GM23338 (cell line): ENCODE measurements around the gene NEK7. TPM values are rescaled to one million over a fixed set of nuclear protein-coding genes. Genes with fewer than 3 reads are reported as not detected.

Experiments used
- ATAC-seq: fragments of 200-7000 bp; cut with Tn5 transposase; 3 replicates; pipeline ENCODE4 v1.9.1; 2020
- DNase-seq: peaks from one replicate; pipeline ENCODE4 v3.0.0-alpha.2; 2015; ENCODE audit warnings: low spot score
- H2AFZ ChIP-seq: fragments of 200-600 bp; sonication (generic); 2 replicates; pipeline ENCODE4 v1.8.0; 2016; ENCODE audit warnings: antibody characterized with exemption, mild to moderate bottlenecking, moderate library complexity
- H3F3A ChIP-seq: fragments of 200-600 bp; sonication (generic); replicated peaks from 2 replicates; pipeline ENCODE4 v1.8.0; 2017; ENCODE audit warnings: antibody characterized with exemption, mixed run types, low read depth
- H3K27ac ChIP-seq: fragments of 200-600 bp; sonication (generic); 2 replicates; pipeline ENCODE4 v1.6.1; 2016; ENCODE audit warnings: low read depth
- H3K27me3 ChIP-seq: fragments of 200-600 bp; sonication (generic); 2 replicates; pipeline ENCODE4 v1.8.0; 2016; ENCODE audit warnings: mild to moderate bottlenecking, mixed run types, moderate library complexity; ENCODE audit not compliant: insufficient read depth
- H3K36me3 ChIP-seq: fragments of 200-600 bp; sonication (generic); 2 replicates; pipeline ENCODE4 v1.8.0; 2016; ENCODE audit warnings: mild to moderate bottlenecking; ENCODE audit not compliant: insufficient read depth
- H3K4me1 ChIP-seq: fragments of 200-600 bp; sonication (generic); 2 replicates; pipeline ENCODE4 v1.8.0; 2016; ENCODE audit warnings: mild to moderate bottlenecking, moderate library complexity; ENCODE audit not compliant: insufficient read depth
- H3K4me2 ChIP-seq: fragments of 200-600 bp; sonication (generic); 2 replicates; pipeline ENCODE4 v1.7.1; 2017; ENCODE audit warnings: mixed run types
- H3K4me3 ChIP-seq: fragments of 200-600 bp; sonication (generic); 2 replicates; pipeline ENCODE4 v1.6.1; 2016; ENCODE audit warnings: mixed run types
- H3K79me2 ChIP-seq: fragments of 200-600 bp; sonication (generic); replicated peaks from 2 replicates; pipeline ENCODE4 v1.8.0; 2017; ENCODE audit warnings: mild to moderate bottlenecking; ENCODE audit not compliant: insufficient read depth
- H3K9me2 ChIP-seq: fragments of 200-600 bp; sonication (generic); 2 replicates; pipeline ENCODE4 v1.8.0; 2017; ENCODE audit not compliant: insufficient read depth
- H4K20me1 ChIP-seq: fragments of 200-600 bp; sonication (generic); replicated peaks from 2 replicates; pipeline ENCODE4 v1.8.0; 2017; ENCODE audit warnings: mild to moderate bottlenecking; ENCODE audit not compliant: insufficient read depth
- H3K27ac Mint-ChIP-seq: 2 replicates; pipeline ENCODE4 v1.8.0; 2020; ENCODE audit warnings: inconsistent platforms, mild to moderate bottlenecking, moderate library complexity, mixed read lengths
- H3K27me3 Mint-ChIP-seq: 3 replicates; pipeline ENCODE4 v1.8.0; 2022; ENCODE audit warnings: low read depth, mild to moderate bottlenecking, moderate library complexity, mixed read lengths, inconsistent platforms; ENCODE audit not compliant: insufficient read depth, poor library complexity
- H3K36me3 Mint-ChIP-seq: 3 replicates; pipeline ENCODE4 v1.8.0; 2021; ENCODE audit warnings: low read depth, mild to moderate bottlenecking, inconsistent platforms, moderate library complexity, mixed read lengths
- H3K4me1 Mint-ChIP-seq: 3 replicates; pipeline ENCODE4 v1.8.0; 2020; ENCODE audit warnings: mild to moderate bottlenecking, inconsistent platforms, mixed read lengths
- H3K4me3 Mint-ChIP-seq: 3 replicates; pipeline ENCODE4 v1.8.0; 2021; ENCODE audit warnings: moderate library complexity, mild to moderate bottlenecking, inconsistent platforms, mixed read lengths
- H3K9me3 Mint-ChIP-seq: 3 replicates; pipeline ENCODE4 v1.8.0; 2020; ENCODE audit warnings: moderate library complexity, mild to moderate bottlenecking, inconsistent platforms, mixed read lengths
- EZH2 ChIP-seq: fragments of 200-600 bp; sonication (generic); IDR thresholded peaks from one replicate; pipeline ENCODE4 v1.8.0; 2017; ENCODE audit warnings: antibody characterized with exemption, mild to moderate bottlenecking, low read depth; ENCODE audit not compliant: unreplicated experiment
- polyA plus RNA-seq: library from polyadenylated mRNA; unstranded; fragments of >200 nt; fragmentation: Nextera tagmentation; extraction: Ambion mirVana; gene quantifications from 2 replicates; pipeline ENCODE4 v1.2.1, GENCODE V29; 2016
- total RNA-seq: library from RNA; depleted of rRNA; stranded (reverse); fragments of >200 nt; shearing (Covaris generic); gene quantifications from 2 replicates; pipeline ENCODE4 v1.2.3, GENCODE V29; 2014
- TF ChIP-seq, protein P1 (sequence below): IDR thresholded peaks from 2 replicates; pipeline ENCODE4 v1.6.1; 2016; ENCODE audit warnings: antibody characterized with exemption
- TF ChIP-seq, protein P2 (sequence below), 2 experiments: fragments of 200-600 bp in 1 of 2; sonication (generic) in 1 of 2; conservative IDR thresholded peaks; 2 replicates each; pipeline versions ENCODE4 v1.5.1 to v1.6.1; 2016 to 2017; ENCODE audit warnings: antibody characterized with exemption in 2 of 2, low read depth in 2 of 2, mild to moderate bottlenecking in 2 of 2, moderate library complexity in 1 of 2
- TF ChIP-seq, protein P3 (sequence below): fragments of 250-450 bp; sonication (Bioruptor Pico); IDR thresholded peaks from 2 replicates; pipeline ENCODE4 v1.5.0; 2020; ENCODE audit warnings: mild to moderate bottlenecking, moderate library complexity

NEK7 gene
- total and polyA plus RNA-seq, 2 experiments from 2014 or later, result 4.8 to 15.3 TPM

DNA sequence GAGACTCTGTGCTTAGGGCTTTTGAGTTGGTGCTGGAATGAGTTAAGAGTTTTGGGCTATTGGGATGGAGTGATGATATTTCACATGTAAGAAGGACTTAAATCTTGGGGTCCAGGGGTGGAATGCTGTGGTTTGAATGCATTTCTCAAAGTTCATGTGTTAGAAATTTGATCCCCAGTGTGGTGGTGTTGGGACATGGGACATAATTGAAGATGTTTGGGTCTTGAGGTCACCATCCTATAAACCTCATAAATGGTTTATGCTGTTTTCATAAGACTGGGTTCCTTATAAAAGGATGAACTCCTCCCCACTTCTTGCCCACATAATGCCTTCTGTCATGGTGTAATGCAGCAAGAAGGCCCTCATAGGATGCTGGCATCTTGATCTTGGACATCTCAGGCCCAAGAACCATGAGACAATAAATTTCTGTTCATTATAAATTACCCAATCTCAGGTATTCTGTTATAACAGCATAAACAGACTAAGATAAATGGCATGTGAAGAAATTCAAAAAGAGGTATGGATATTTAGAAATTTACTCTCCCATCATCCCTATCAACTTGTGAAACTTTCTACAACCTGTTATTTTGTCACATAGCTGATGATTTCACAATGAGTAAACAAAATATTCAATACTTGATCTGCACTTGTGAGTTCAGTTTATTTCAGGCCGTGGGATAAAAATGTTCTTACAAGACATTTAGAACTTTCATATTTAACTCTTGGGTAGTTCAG lies 48.0 kb upstream of the NEK7 start:
- H3K27ac Mint-ChIP-seq, result no peak overlapping the region
- Histone ChIP-seq H3K36me3 (no peaks in the 10 kb centered on the region), H3K4me2 (no peak overlapping the region), H3K27me3 (no peaks in the 10 kb centered on the region), H3K9me2 (peaks cover 12% of the 10 kb centered on the region; the same call in 1 of the 2 replicates), H4K20me1 (no peaks in the 10 kb centered on the region), H3K27ac (no peak overlapping the region), H3K79me2 (no peaks in the 10 kb centered on the region), H2AFZ (no peak overlapping the region), H3K4me1 (no peaks in the 10 kb centered on the region), H3K4me3 (no peak overlapping the region), H3F3A (no peaks in the 10 kb centered on the region)
- no peaks in the 10 kb centered on the region for H3K9me3 Mint-ChIP-seq
- TF ChIP-seq, protein P1, sequence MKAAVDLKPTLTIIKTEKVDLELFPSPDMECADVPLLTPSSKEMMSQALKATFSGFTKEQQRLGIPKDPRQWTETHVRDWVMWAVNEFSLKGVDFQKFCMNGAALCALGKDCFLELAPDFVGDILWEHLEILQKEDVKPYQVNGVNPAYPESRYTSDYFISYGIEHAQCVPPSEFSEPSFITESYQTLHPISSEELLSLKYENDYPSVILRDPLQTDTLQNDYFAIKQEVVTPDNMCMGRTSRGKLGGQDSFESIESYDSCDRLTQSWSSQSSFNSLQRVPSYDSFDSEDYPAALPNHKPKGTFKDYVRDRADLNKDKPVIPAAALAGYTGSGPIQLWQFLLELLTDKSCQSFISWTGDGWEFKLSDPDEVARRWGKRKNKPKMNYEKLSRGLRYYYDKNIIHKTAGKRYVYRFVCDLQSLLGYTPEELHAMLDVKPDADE, result no peak
- TF ChIP-seq EZH2, result no peak
- TF ChIP-seq, protein P2, sequence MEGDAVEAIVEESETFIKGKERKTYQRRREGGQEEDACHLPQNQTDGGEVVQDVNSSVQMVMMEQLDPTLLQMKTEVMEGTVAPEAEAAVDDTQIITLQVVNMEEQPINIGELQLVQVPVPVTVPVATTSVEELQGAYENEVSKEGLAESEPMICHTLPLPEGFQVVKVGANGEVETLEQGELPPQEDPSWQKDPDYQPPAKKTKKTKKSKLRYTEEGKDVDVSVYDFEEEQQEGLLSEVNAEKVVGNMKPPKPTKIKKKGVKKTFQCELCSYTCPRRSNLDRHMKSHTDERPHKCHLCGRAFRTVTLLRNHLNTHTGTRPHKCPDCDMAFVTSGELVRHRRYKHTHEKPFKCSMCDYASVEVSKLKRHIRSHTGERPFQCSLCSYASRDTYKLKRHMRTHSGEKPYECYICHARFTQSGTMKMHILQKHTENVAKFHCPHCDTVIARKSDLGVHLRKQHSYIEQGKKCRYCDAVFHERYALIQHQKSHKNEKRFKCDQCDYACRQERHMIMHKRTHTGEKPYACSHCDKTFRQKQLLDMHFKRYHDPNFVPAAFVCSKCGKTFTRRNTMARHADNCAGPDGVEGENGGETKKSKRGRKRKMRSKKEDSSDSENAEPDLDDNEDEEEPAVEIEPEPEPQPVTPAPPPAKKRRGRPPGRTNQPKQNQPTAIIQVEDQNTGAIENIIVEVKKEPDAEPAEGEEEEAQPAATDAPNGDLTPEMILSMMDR (conservative IDR thresholded peaks at IDR 0.05; ENCODE audit: low read depth in 2 of 2), result no peak
- TF ChIP-seq, protein P3, sequence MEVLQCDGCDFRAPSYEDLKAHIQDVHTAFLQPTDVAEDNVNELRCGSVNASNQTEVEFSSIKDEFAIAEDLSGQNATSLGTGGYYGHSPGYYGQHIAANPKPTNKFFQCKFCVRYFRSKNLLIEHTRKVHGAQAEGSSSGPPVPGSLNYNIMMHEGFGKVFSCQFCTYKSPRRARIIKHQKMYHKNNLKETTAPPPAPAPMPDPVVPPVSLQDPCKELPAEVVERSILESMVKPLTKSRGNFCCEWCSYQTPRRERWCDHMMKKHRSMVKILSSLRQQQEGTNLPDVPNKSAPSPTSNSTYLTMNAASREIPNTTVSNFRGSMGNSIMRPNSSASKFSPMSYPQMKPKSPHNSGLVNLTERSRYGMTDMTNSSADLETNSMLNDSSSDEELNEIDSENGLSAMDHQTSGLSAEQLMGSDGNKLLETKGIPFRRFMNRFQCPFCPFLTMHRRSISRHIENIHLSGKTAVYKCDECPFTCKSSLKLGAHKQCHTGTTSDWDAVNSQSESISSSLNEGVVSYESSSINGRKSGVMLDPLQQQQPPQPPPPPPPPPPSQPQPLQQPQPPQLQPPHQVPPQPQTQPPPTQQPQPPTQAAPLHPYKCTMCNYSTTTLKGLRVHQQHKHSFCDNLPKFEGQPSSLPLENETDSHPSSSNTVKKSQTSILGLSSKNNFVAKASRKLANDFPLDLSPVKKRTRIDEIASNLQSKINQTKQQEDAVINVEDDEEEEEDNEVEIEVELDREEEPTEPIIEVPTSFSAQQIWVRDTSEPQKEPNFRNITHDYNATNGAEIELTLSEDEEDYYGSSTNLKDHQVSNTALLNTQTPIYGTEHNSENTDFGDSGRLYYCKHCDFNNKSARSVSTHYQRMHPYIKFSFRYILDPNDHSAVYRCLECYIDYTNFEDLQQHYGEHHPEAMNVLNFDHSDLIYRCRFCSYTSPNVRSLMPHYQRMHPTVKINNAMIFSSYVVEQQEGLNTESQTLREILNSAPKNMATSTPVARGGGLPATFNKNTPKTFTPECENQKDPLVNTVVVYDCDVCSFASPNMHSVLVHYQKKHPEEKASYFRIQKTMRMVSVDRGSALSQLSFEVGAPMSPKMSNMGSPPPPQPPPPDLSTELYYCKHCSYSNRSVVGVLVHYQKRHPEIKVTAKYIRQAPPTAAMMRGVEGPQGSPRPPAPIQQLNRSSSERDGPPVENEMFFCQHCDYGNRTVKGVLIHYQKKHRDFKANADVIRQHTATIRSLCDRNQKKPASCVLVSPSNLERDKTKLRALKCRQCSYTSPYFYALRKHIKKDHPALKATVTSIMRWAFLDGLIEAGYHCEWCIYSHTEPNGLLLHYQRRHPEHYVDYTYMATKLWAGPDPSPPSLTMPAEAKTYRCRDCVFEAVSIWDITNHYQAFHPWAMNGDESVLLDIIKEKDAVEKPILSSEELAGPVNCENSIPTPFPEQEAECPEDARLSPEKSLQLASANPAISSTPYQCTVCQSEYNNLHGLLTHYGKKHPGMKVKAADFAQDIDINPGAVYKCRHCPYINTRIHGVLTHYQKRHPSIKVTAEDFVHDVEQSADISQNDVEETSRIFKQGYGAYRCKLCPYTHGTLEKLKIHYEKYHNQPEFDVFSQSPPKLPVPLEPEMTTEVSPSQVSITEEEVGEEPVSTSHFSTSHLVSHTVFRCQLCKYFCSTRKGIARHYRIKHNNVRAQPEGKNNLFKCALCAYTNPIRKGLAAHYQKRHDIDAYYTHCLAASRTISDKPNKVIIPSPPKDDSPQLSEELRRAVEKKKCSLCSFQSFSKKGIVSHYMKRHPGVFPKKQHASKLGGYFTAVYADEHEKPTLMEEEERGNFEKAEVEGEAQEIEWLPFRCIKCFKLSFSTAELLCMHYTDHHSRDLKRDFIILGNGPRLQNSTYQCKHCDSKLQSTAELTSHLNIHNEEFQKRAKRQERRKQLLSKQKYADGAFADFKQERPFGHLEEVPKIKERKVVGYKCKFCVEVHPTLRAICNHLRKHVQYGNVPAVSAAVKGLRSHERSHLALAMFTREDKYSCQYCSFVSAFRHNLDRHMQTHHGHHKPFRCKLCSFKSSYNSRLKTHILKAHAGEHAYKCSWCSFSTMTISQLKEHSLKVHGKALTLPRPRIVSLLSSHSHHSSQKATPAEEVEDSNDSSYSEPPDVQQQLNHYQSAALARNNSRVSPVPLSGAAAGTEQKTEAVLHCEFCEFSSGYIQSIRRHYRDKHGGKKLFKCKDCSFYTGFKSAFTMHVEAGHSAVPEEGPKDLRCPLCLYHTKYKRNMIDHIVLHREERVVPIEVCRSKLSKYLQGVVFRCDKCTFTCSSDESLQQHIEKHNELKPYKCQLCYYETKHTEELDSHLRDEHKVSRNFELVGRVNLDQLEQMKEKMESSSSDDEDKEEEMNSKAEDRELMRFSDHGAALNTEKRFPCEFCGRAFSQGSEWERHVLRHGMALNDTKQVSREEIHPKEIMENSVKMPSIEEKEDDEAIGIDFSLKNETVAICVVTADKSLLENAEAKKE (CRISPR knock-in tag), result no peak
- ATAC-seq, result no peak
- no peaks in the 10 kb centered on the region for H3K4me1 Mint-ChIP-seq
- H3K4me3 Mint-ChIP-seq, result no peak overlapping the region
- DNase-seq, result no peak
- no peaks in the 10 kb centered on the region for H3K36me3 Mint-ChIP-seq
- peaks cover 2% of the 10 kb centered on the region for H3K27me3 Mint-ChIP-seq
